Memory B cell (primary cell): ENCODE results near the gene PMS1.

Source experiments
- ATAC-seq: fragments of 150-1000 bp; cut with Tn5 transposase; 2 replicates; pipeline ENCODE4 v1.10.0; 2021; ENCODE audit warnings: low read depth, mild to moderate bottlenecking, moderate library complexity
- DNase-seq, 2 donors: peaks; one replicate each; pipeline ENCODE4 v3.0.0; 2022; ENCODE audit warnings: low spot score in 2 of 2
- H3K27ac Mint-ChIP-seq: one replicate; pipeline ENCODE4 v1.8.0; 2022; ENCODE audit warnings: mild to moderate bottlenecking, moderate library complexity, mixed read lengths
- H3K27me3 Mint-ChIP-seq: one replicate; pipeline ENCODE4 v1.8.0; 2022; ENCODE audit warnings: mixed read lengths
- H3K36me3 Mint-ChIP-seq: one replicate; pipeline ENCODE4 v1.8.0; 2022; ENCODE audit warnings: mild to moderate bottlenecking, mixed read lengths
- H3K4me1 Mint-ChIP-seq: one replicate; pipeline ENCODE4 v1.8.0; 2022; ENCODE audit warnings: mixed read lengths
- H3K4me3 Mint-ChIP-seq: one replicate; pipeline ENCODE4 v1.8.0; 2022; ENCODE audit warnings: mild to moderate bottlenecking, moderate library complexity, mixed read lengths
- H3K9me3 Mint-ChIP-seq: one replicate; pipeline ENCODE4 v1.8.0; 2022; ENCODE audit warnings: mixed read lengths

Gene PMS1

DNA sequence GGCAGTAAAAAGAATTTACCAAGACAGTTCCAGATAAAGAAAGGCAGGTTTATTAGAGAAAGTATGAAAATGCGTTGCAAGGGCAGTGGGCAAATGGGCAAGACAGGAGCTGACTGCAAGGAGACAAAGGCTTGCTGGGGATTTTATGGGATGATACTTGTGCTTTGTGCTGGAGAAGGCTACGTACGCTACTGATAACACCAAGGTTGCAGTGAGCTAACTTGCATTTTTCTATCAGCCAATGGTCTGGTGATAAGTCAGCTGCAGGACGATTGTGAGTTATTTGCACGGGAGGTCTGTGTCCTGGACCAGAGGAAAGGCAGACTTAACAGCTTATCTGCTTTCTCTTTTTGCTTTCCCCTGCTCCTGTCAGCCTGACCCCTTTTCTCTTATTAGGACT lies 116.5 kb downstream of the PMS1 start:
- Mint-ChIP-seq H3K4me3 (no peak overlapping the region), H3K4me1 (no peaks in the 10 kb centered on the region), H3K36me3 (no peaks in the 10 kb centered on the region), H3K27ac (no peak overlapping the region), H3K9me3 (no peaks in the 10 kb centered on the region), H3K27me3 (peaks cover 4% of the 10 kb centered on the region)
- no peak for ATAC-seq
- DNase-seq: no peak

- no peak for ATAC-seq
- Mint-ChIP-seq H3K27ac (no peak overlapping the region), H3K4me1 (no peaks in the 10 kb centered on the region), H3K9me3 (no peaks in the 10 kb centered on the region), H3K27me3 (peaks cover 2% of the 10 kb centered on the region), H3K36me3 (no peaks in the 10 kb centered on the region), H3K4me3 (no peak overlapping the region)
- no peak for DNase-seq
These were observed 117.4 kb downstream of the PMS1 start for GRCh38 chr2:189901664-189902063.

DNA sequence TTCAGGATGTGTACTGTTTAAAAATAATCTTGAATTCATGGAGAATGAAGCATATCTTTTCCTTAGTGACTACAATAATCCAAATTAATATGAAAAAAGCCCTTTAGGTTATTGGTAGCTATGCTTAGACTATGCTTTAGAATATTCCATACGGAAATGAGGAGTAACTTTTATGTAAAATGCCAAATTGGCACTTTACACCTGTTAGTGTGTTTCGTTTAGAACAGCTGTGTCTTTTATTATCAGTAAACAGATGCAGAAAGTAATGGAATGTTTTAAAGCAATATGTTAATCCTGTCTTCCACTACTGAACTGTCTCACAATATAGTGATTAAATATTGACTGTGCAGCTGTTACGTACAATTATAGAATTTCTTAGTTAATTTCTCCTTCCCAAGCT lies 129.6 kb downstream of the PMS1 start:
- Mint-ChIP-seq H3K4me3 (no peak overlapping the region), H3K27ac (no peak overlapping the region), H3K9me3 (peaks cover 1% of the 10 kb centered on the region), H3K36me3 (peaks cover 2% of the 10 kb centered on the region), H3K27me3 (peaks cover under 1% of the 10 kb centered on the region), H3K4me1 (no peaks in the 10 kb centered on the region)
- DNase-seq (no peak), ATAC-seq (no peak)

DNA sequence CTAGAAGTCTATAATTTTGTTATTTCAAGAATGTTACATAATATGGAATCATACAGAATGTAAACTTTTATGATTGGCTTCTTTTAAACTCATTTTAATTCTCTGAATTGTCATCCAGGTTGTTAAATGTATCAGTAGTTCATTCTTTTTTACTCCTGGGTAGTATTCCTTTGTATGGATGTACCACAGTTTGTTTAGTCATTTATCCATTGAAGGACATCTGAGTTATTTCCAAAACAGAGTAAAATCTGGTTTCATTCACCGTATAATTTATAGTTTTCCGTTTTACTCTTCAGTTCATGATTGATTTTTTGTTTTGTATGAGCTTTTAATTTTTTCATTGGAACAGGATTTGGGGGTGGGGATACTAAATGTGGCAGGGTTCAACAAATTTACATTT lies 132.4 kb downstream of the PMS1 start:
- Mint-ChIP-seq H3K4me1 (no peaks in the 10 kb centered on the region), H3K9me3 (no peaks in the 10 kb centered on the region), H3K27me3 (peaks cover 8% of the 10 kb centered on the region), H3K27ac (no peak overlapping the region), H3K4me3 (no peak overlapping the region), H3K36me3 (peaks cover 2% of the 10 kb centered on the region)
- ATAC-seq (no peak), DNase-seq (no peak)
